SK-N-SH treated with all-trans-retinoic acid at 6 μM for 48 hours (cell line): ENCODE measurements around the gene EXD3.
"Not testable (repeated sequence)": the region's sequence is repeated elsewhere in the genome, so short reads cannot be mapped to it uniquely, and the experiment has no call there.

ENCODE experiments used
- BACH2 ChIP-seq: fragments of 250-450 bp; sonication (Bioruptor Pico); IDR thresholded peaks from 2 replicates; pipeline ENCODE4 v1.9.0; 2021; ENCODE audit warnings: mild to moderate bottlenecking, borderline replicate concordance
- GLIS3 ChIP-seq: fragments of 250-450 bp; sonication (Bioruptor Pico); IDR thresholded peaks from 2 replicates; pipeline ENCODE4 v1.5.0; 2020; ENCODE audit warnings: mild to moderate bottlenecking, moderate library complexity
- POU6F1 ChIP-seq: fragments of 250-450 bp; sonication (Bioruptor Pico); IDR thresholded peaks from 2 replicates; pipeline ENCODE4 v1.8.0; 2021; ENCODE audit warnings: low read depth, mild to moderate bottlenecking, moderate library complexity, borderline replicate concordance
- RARB ChIP-seq: fragments of 250-450 bp; sonication (Bioruptor Pico); IDR thresholded peaks from 2 replicates; pipeline ENCODE4 v1.8.0; 2021; ENCODE audit warnings: mild to moderate bottlenecking, moderate library complexity
- TSHZ2 ChIP-seq: fragments of 250-450 bp; sonication (Bioruptor Pico); IDR thresholded peaks from 2 replicates; pipeline ENCODE4 v1.5.0; 2020; ENCODE audit warnings: mild to moderate bottlenecking, moderate library complexity
- ZC3H10 ChIP-seq: fragments of 250-450 bp; sonication (Bioruptor Pico); IDR thresholded peaks from 2 replicates; pipeline ENCODE4 v1.5.1; 2021; ENCODE audit warnings: mild to moderate bottlenecking, moderate library complexity
- ZFP3 ChIP-seq: fragments of 250-450 bp; sonication (Bioruptor Pico); IDR thresholded peaks from 2 replicates; pipeline ENCODE4 v1.5.0; 2020; ENCODE audit warnings: mild to moderate bottlenecking, moderate library complexity
- ZFP30 ChIP-seq: fragments of 450-650 bp; formaldehyde crosslinking; IDR thresholded peaks from 2 replicates; pipeline ENCODE4 v1.5.0; 2022; ENCODE audit warnings: mild to moderate bottlenecking, moderate library complexity
- ZNF565 ChIP-seq: fragments of 450-650 bp; formaldehyde crosslinking; conservative IDR thresholded peaks from 2 replicates; pipeline ENCODE4 v1.5.0; 2020; ENCODE audit warnings: low read depth, mild to moderate bottlenecking, moderate library complexity
- ZNF70 ChIP-seq: fragments of 450-650 bp; formaldehyde crosslinking; IDR thresholded peaks from 2 replicates; pipeline ENCODE4 v1.5.0; 2020; ENCODE audit warnings: mild to moderate bottlenecking, moderate library complexity

GRCh38 chr9:137386507-137387113, 36.4 kb downstream of the EXD3 start:
- not testable (repeated sequence) for TF ChIP-seq ZFP3 (CRISPR knock-in tag); TSHZ2 (CRISPR knock-in tag); POU6F1 (CRISPR knock-in tag); GLIS3 (CRISPR knock-in tag); ZNF565 (CRISPR knock-in tag); ZNF70; BACH2; ZFP30; ZC3H10 (CRISPR knock-in tag); RARB (CRISPR knock-in tag)
